K562 (cell line): ENCODE results near the gene PPA2. TPM values are rescaled to one million over a fixed set of nuclear protein-coding genes. Genes with fewer than 3 reads are reported as not detected.

Source experiments
- AFF4 ChIP-seq: sonication (generic); formaldehyde crosslinking; IDR thresholded peaks from 2 replicates; pipeline ENCODE4 v1.8.0; 2023; ENCODE audit warnings: mild to moderate bottlenecking, missing genetic modification reagents
- CHCHD3 ChIP-seq: fragments of 250-450 bp; sonication (Bioruptor Pico); IDR thresholded peaks from 2 replicates; pipeline ENCODE4 v2.1.2; 2022; ENCODE audit warnings: mild to moderate bottlenecking
- EHMT2 ChIP-seq: fragments of 450-650 bp; IDR thresholded peaks from 2 replicates; pipeline ENCODE4 v1.6.1; 2018; ENCODE audit warnings: antibody characterized with exemption
- FOXM1 ChIP-seq, 2 experiments: fragments of 450-650 bp in 1 of 2; sonication (generic) in 1 of 2; formaldehyde crosslinking in 1 of 2; IDR thresholded peaks; 2 replicates each; pipeline versions ENCODE4 v1.6.1 to v1.9.0; 2017 to 2022; ENCODE audit warnings: low read depth in 2 of 2, mild to moderate bottlenecking in 2 of 2, missing genetic modification reagents in 1 of 2, moderate library complexity in 1 of 2
- JUNB ChIP-seq: fragments of 450-650 bp; formaldehyde crosslinking; conservative IDR thresholded peaks from 2 replicates; pipeline ENCODE4 v1.4.0; 2020; ENCODE audit warnings: mild to moderate bottlenecking
- MAX ChIP-seq: sonication (generic); formaldehyde crosslinking; IDR thresholded peaks from 2 replicates; pipeline ENCODE4 v1.9.0; 2022; ENCODE audit warnings: mild to moderate bottlenecking, missing genetic modification reagents
- SAFB2 ChIP-seq: fragments of 200-400 bp; formaldehyde crosslinking; IDR thresholded peaks from 2 replicates; pipeline ENCODE4 v1.6.1; 2018; ENCODE audit warnings: borderline replicate concordance, low read length, low read depth, moderate library complexity; ENCODE audit not compliant: severe bottlenecking
- SMARCC2 ChIP-seq: fragments of 450-650 bp; IDR thresholded peaks from 2 replicates; pipeline ENCODE4 v1.6.1; 2017; ENCODE audit warnings: antibody characterized with exemption, moderate library complexity, mild to moderate bottlenecking, low read depth
- SRSF9 ChIP-seq: fragments of 200-400 bp; formaldehyde crosslinking; IDR thresholded peaks from 2 replicates; pipeline ENCODE4 v1.6.1; 2017; ENCODE audit warnings: low read depth, low read length, borderline replicate concordance
- STAG1 ChIP-seq: sonication (generic); formaldehyde crosslinking; IDR thresholded peaks from 2 replicates; pipeline ENCODE4 v1.5.0; 2020; ENCODE audit warnings: missing genetic modification reagents, borderline replicate concordance
- TEAD2 ChIP-seq: fragments of 450-650 bp; IDR thresholded peaks from 2 replicates; pipeline ENCODE4 v1.6.1; 2016; ENCODE audit warnings: missing genetic modification characterization, control low read depth, missing compliant biosample characterization
- YY1 ChIP-seq, 3 experiments: IDR thresholded peaks; 2 replicates each; pipeline ENCODE4 v1.6.1; 2011; ENCODE audit warnings: low read length in 2 of 3, mild to moderate bottlenecking in 2 of 3, moderate library complexity in 2 of 3, borderline replicate concordance in 1 of 3, control low read depth in 1 of 3, low read depth in 1 of 3; ENCODE audit not compliant: insufficient read depth in 3 of 3, insufficient replicate concordance in 2 of 3, control insufficient read depth in 1 of 3, insufficient read length in 1 of 3; ENCODE audit errors: extremely low read depth in 1 of 3
- ZBTB1 ChIP-seq: sonication (generic); formaldehyde crosslinking; IDR thresholded peaks from 2 replicates; pipeline ENCODE4 v1.8.1; 2023; ENCODE audit warnings: missing genetic modification reagents, low read depth, mild to moderate bottlenecking, borderline replicate concordance
- ZBTB7A ChIP-seq: IDR thresholded peaks from 2 replicates; pipeline ENCODE4 v1.6.1; 2011; ENCODE audit warnings: low read depth, mild to moderate bottlenecking, low read length, moderate library complexity, borderline replicate concordance; ENCODE audit not compliant: control insufficient read depth
- ZNF277 ChIP-seq: fragments of 250-450 bp; sonication (Bioruptor Pico); IDR thresholded peaks from 2 replicates; pipeline ENCODE4 v1.8.0; 2022; ENCODE audit warnings: inconsistent platforms, mild to moderate bottlenecking, moderate library complexity, borderline replicate concordance
- ZNF311 ChIP-seq: fragments of 250-450 bp; sonication (Bioruptor Pico); IDR thresholded peaks from 2 replicates; pipeline ENCODE4 v1.4.0; 2020; ENCODE audit warnings: mild to moderate bottlenecking, moderate library complexity
- ZNF444 ChIP-seq: fragments of 250-450 bp; sonication (Bioruptor Pico); IDR thresholded peaks from 2 replicates; pipeline ENCODE4 v1.4.0; 2020; ENCODE audit warnings: mild to moderate bottlenecking, moderate library complexity
- polyA plus RNA-seq, 8 experiments: library from polyadenylated mRNA; depleted of rRNA in 4 of 8; stranded (reverse) in 5 of 8; unstranded in 3 of 8; fragments of >200 nt; fragmentation: Nextera tagmentation in 2 of 8; fragmentation: Illumina TruSeq in 1 of 8; extraction: Ambion mirVana in 2 of 8; extraction: Trizol in 1 of 8; gene quantifications; 2 replicates each; pipeline versions ENCODE4 v1.2.1 to v1.2.3, GENCODE V29; 2011 to 2014; ENCODE audit warnings: inconsistent platforms in 1 of 8, missing spikeins in 1 of 8
- total RNA-seq, 7 experiments: library from RNA; depleted of rRNA in 6 of 7; stranded (reverse); fragments of >200 nt in 6 of 7; fragmentation: Illumina TruSeq in 2 of 7; extraction: Trizol in 2 of 7; gene quantifications; 2 replicates each; pipeline versions ENCODE4 v1.2.1 to v1.2.3, GENCODE V29; 2011 to 2021; ENCODE audit warnings: low replicate concordance in 1 of 7

Gene PPA2
- total and polyA plus RNA-seq, 9 of the 15 experiments (the other 6 are each of a cell fraction or from before 2014, with no cell fraction given): 48.3 to 190 (median 109) TPM

GRCh38 chr4:105473324-105474098 lies at the start of gene PPA2 (continued):
- TF ChIP-seq STAG1 (CRISPR knock-in tag) (peak; percentile 33; the same call in 1 of the 2 replicates), ZBTB7A (0 out of 2 replicates have a peak, but pooled peaks have one; percentile 35), MAX (CRISPR knock-in tag) (peak; percentile 73; the same call in 1 of the 2 replicates), EHMT2 (no peak), CHCHD3 (CRISPR knock-in tag) (no peak), ZBTB1 (peak; percentile 43; the same call in 1 of the 2 replicates), YY1 (IDR thresholded peaks at IDR 0.05; ENCODE audit: borderline replicate concordance in 1 of 3, control insufficient read depth in 1 of 3, extremely low read depth in 1 of 3, insufficient read depth in 3 of 3, insufficient read length in 1 of 3, insufficient replicate concordance in 2 of 3, low read depth in 1 of 3, low read length in 2 of 3) (peak; percentile 38 to 93 (median 86)), ZNF444 (CRISPR knock-in tag) (no peak), ZNF277 (no peak), AFF4 (CRISPR knock-in tag) (peak; percentile 28; the same call in 1 of the 2 replicates), SMARCC2 (no peak), SRSF9 (no peak), TEAD2 (tag) (no peak), FOXM1 (IDR thresholded peaks at IDR 0.05; ENCODE audit: low read depth) (no peak), FOXM1 (CRISPR knock-in tag; IDR thresholded peaks at IDR 0.05; ENCODE audit: low read depth) (peak; percentile 62; the same call in 1 of the 2 replicates), ZNF311 (no peak), SAFB2 (no peak), JUNB (CRISPR knock-in tag) (no peak)
